PFSK-1 (cell line): ENCODE data around the gene MYMX.

Experiments used
- FOXP2 ChIP-seq: optimal IDR thresholded peaks from 2 replicates; pipeline ENCODE3; 2011; ENCODE audit warnings: borderline replicate concordance, control low read depth, inconsistent platforms; ENCODE audit not compliant: insufficient read depth; ENCODE audit errors: extremely low read length, extremely low read depth
- POLR2AphosphoS5 ChIP-seq: IDR thresholded peaks from 2 replicates; pipeline ENCODE4 v1.6.1; 2012; ENCODE audit warnings: low read depth, mild to moderate bottlenecking, control low read depth, low read length, moderate library complexity
- SIN3A ChIP-seq: IDR thresholded peaks from 2 replicates; pipeline ENCODE4 v1.6.1; 2012; ENCODE audit warnings: mild to moderate bottlenecking, low read length, moderate library complexity, borderline replicate concordance; ENCODE audit not compliant: insufficient read depth
- TAF1 ChIP-seq: IDR thresholded peaks from 2 replicates; pipeline ENCODE4 v1.6.1; 2012; ENCODE audit warnings: low read length, control low read depth, borderline replicate concordance; ENCODE audit not compliant: insufficient read depth
- TF ChIP-seq, protein P1 (sequence below), 2 experiments: IDR thresholded peaks; 2 replicates each; pipeline versions ENCODE4 v1.6.1 to v1.8.0; 2011 to 2012; ENCODE audit warnings: low read depth in 2 of 2, low read length in 2 of 2, control low read depth in 1 of 2, inconsistent platforms in 1 of 2, mild to moderate bottlenecking in 1 of 2, moderate library complexity in 1 of 2; ENCODE audit not compliant: insufficient read depth in 1 of 2

DNA sequence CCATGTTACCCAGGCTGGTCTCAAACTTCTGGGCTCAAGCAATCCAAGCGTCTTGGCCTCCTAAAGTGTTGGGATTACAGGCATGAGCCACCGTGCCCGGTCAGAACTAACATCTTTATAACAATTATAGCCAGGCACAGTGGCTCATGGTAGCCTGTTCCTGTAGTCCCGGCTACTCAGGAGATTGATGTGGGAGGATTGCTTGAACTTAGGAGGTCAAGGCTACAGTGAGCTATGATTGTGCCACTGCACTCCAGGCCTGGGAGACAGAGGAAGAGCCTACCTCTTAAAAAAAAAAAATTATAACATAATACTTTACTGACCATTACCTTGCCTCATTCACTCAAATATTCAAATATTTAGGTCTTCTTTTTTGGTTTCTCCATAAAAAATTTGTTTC, 16.8 kb upstream of the MYMX start:
- no peak for TF ChIP-seq TAF1
- TF ChIP-seq POLR2AphosphoS5 = no peak
- TF ChIP-seq, protein P1, sequence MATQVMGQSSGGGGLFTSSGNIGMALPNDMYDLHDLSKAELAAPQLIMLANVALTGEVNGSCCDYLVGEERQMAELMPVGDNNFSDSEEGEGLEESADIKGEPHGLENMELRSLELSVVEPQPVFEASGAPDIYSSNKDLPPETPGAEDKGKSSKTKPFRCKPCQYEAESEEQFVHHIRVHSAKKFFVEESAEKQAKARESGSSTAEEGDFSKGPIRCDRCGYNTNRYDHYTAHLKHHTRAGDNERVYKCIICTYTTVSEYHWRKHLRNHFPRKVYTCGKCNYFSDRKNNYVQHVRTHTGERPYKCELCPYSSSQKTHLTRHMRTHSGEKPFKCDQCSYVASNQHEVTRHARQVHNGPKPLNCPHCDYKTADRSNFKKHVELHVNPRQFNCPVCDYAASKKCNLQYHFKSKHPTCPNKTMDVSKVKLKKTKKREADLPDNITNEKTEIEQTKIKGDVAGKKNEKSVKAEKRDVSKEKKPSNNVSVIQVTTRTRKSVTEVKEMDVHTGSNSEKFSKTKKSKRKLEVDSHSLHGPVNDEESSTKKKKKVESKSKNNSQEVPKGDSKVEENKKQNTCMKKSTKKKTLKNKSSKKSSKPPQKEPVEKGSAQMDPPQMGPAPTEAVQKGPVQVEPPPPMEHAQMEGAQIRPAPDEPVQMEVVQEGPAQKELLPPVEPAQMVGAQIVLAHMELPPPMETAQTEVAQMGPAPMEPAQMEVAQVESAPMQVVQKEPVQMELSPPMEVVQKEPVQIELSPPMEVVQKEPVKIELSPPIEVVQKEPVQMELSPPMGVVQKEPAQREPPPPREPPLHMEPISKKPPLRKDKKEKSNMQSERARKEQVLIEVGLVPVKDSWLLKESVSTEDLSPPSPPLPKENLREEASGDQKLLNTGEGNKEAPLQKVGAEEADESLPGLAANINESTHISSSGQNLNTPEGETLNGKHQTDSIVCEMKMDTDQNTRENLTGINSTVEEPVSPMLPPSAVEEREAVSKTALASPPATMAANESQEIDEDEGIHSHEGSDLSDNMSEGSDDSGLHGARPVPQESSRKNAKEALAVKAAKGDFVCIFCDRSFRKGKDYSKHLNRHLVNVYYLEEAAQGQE (IDR thresholded peaks at IDR 0.05; ENCODE audit: insufficient read depth in 1 of 2, low read depth in 2 of 2, low read length in 2 of 2) = no peak
- no peak for TF ChIP-seq FOXP2
- TF ChIP-seq SIN3A = no peak
